Measurements from ENCODE around the gene CBY2.

- TF ChIP-seq CTCF (IDR thresholded peaks at IDR 0.05 in 2 of 3, conservative IDR thresholded peaks at IDR 0.05 in 1 of 3; ENCODE audit: control insufficient read depth in 2 of 3, extremely low read depth in 1 of 3, insufficient read depth in 1 of 3, low read depth in 3 of 3, low read length in 3 of 3) (no peak), YBX1 (IDR thresholded peaks at IDR 0.05) (no peak), HDAC2 (IDR thresholded peaks at IDR 0.05) (no peak), KAT2A (conservative IDR thresholded peaks at IDR 0.05; ENCODE audit: control insufficient read depth, low read depth, low read length) (no peak), RB1 (IDR thresholded peaks at IDR 0.05; ENCODE audit: borderline replicate concordance) (no peak), SP1 (IDR thresholded peaks at IDR 0.05; ENCODE audit: low read depth, low read length) (no peak), CBFB (IDR thresholded peaks at IDR 0.05; ENCODE audit: low read depth) (no peak), SRF (IDR thresholded peaks at IDR 0.05; ENCODE audit: low read depth in 2 of 2, low read length in 2 of 2) (no peak), BACH1 (IDR thresholded peaks at IDR 0.05; ENCODE audit: borderline replicate concordance) (no peak), FOXK2 (IDR thresholded peaks at IDR 0.05) (no peak), IRF3 (IDR thresholded peaks at IDR 0.05) (no peak)
These were observed 27.2 kb upstream of the CBY2 start for GRCh38 chr13:45674908-45675307.

Measured in GM12878 (cell line).